A549 (cell line): ENCODE results near the gene SETX. TPM values are rescaled to one million over a fixed set of nuclear protein-coding genes. Genes with fewer than 3 reads are reported as not detected.

Source experiments
- ATAC-seq, 2 experiments: fragments of 200-7000 bp in 1 of 2; fragments of >200 bp in 1 of 2; cut with Nextera tagmentation in 1 of 2; cut with Tn5 transposase in 1 of 2; 3 replicates each; pipeline versions ENCODE4 v1.8.0 to v1.9.1; 2018 to 2020; ENCODE audit warnings: mild to moderate bottlenecking in 1 of 2, moderate library complexity in 1 of 2
- CTCF ChIA-PET: fragments of 300-600 bp; sonication (Branson Sonifier 250); formaldehyde crosslinking; extraction: SDS; loops from one replicate; lab custom pipeline; 2021; ENCODE audit warnings: antibody characterized with exemption, inconsistent platforms; lab: Yijun Ruan, JAX
- POLR2A ChIA-PET: fragments of 350-600 bp; formaldehyde crosslinking; extraction: SDS; loops from one replicate; lab custom pipeline; 2021; ENCODE audit warnings: antibody characterized with exemption, inconsistent platforms; lab: Yijun Ruan, JAX
- DNase-seq, 2 experiments: peaks; one replicate each; pipeline versions ENCODE4 v3.0.0 to v3.0.0-alpha.2; 2011 to 2016; ENCODE audit warnings: low read depth in 1 of 2, low spot score in 1 of 2
- FAIRE-seq: peaks from 2 replicates; lab custom pipeline; 2011; peaks lifted over from hg19 to GRCh38; lab: Jason Lieb, UNC
- H3K27ac ChIP-seq, 2 experiments: fragments of >200 bp; sonication (Bioruptor Twin); formaldehyde crosslinking; 3 replicates each; pipeline ENCODE4 v1.5.1; 2016 to 2017
- H3K4me1 ChIP-seq: fragments of >200 bp; sonication (Bioruptor Twin); formaldehyde crosslinking; 3 replicates; pipeline ENCODE4 v1.6.1; 2016
- H3K4me2 ChIP-seq: fragments of >200 bp; sonication (Bioruptor Twin); formaldehyde crosslinking; 3 replicates; pipeline ENCODE4 v1.6.1; 2016
- H3K4me3 ChIP-seq: fragments of >200 bp; sonication (Bioruptor Twin); formaldehyde crosslinking; 3 replicates; pipeline ENCODE4 v1.5.1; 2016
- H3K9me3 ChIP-seq: fragments of >200 bp; sonication (Bioruptor Twin); formaldehyde crosslinking; 3 replicates; pipeline ENCODE4 v1.6.1; 2016
- BCL3 ChIP-seq: fragments of >200 bp; sonication (Bioruptor Twin); formaldehyde crosslinking; IDR thresholded peaks from 3 replicates; pipeline ENCODE4 v1.6.1; 2016
- CEBPB ChIP-seq, 2 experiments: fragments of >200 bp in 1 of 2; sonication (Bioruptor Twin) in 1 of 2; formaldehyde crosslinking in 1 of 2; IDR thresholded peaks; 2 replicates each; pipeline ENCODE4 v1.6.1; 2012 to 2016
- CHD4 ChIP-seq: fragments of 200-600 bp; sonication (generic); IDR thresholded peaks from 2 replicates; pipeline ENCODE4 v1.6.1; 2016; ENCODE audit warnings: antibody characterized with exemption, mild to moderate bottlenecking, borderline replicate concordance
- EHF ChIP-seq: fragments of 250-450 bp; sonication (Bioruptor Pico); IDR thresholded peaks from 2 replicates; pipeline ENCODE4 v1.5.0; 2020; ENCODE audit warnings: mild to moderate bottlenecking
- EHMT2 ChIP-seq: fragments of 200-600 bp; sonication (generic); IDR thresholded peaks from 2 replicates; pipeline ENCODE4 v1.6.1; 2016; ENCODE audit warnings: antibody characterized with exemption, low read depth, mild to moderate bottlenecking, moderate library complexity
- ELK1 ChIP-seq: fragments of 150-350 bp; IDR thresholded peaks from 2 replicates; pipeline ENCODE4 v1.6.1; 2014; ENCODE audit warnings: low read depth, mild to moderate bottlenecking, low read length
- FOSB ChIP-seq: fragments of 250-450 bp; sonication (Bioruptor Pico); IDR thresholded peaks from 2 replicates; pipeline ENCODE4 v1.5.0; 2020; ENCODE audit warnings: mild to moderate bottlenecking, moderate library complexity
- HEYL ChIP-seq: fragments of 250-450 bp; sonication (Bioruptor Pico); IDR thresholded peaks from 2 replicates; pipeline ENCODE4 v1.8.0; 2021; ENCODE audit warnings: mild to moderate bottlenecking, moderate library complexity
- HOXB13 ChIP-seq: fragments of 250-450 bp; sonication (Bioruptor Pico); IDR thresholded peaks from 2 replicates; pipeline ENCODE4 v1.5.0; 2020; ENCODE audit warnings: low read depth, mild to moderate bottlenecking, moderate library complexity
- HOXB5 ChIP-seq: fragments of 250-450 bp; sonication (Bioruptor Pico); IDR thresholded peaks from 2 replicates; pipeline ENCODE4 v1.5.0; 2020; ENCODE audit warnings: mild to moderate bottlenecking, moderate library complexity
- JUN ChIP-seq, 2 experiments: fragments of >200 bp; sonication (Bioruptor Twin); formaldehyde crosslinking; IDR thresholded peaks; 2 replicates in 1 of 2; 3 replicates in 1 of 2; pipeline ENCODE4 v1.6.1; 2016 to 2017
- JUNB ChIP-seq: fragments of >200 bp; sonication (Bioruptor Twin); formaldehyde crosslinking; IDR thresholded peaks from 2 replicates; pipeline ENCODE4 v1.6.1; 2016
- MYC ChIP-seq: IDR thresholded peaks from 2 replicates; pipeline ENCODE4 v1.6.1; 2012; ENCODE audit warnings: mild to moderate bottlenecking, inconsistent platforms, low read length, improper control_type of control experiment, borderline replicate concordance
- NFE2L2 ChIP-seq: fragments of 150-350 bp; conservative IDR thresholded peaks from 2 replicates; pipeline ENCODE4 v1.6.1; 2014; ENCODE audit warnings: low read length
- NR3C1 ChIP-seq: fragments of >200 bp; sonication (Bioruptor Twin); formaldehyde crosslinking; IDR thresholded peaks from 3 replicates; pipeline ENCODE4 v1.6.1; 2017
- POLR2AphosphoS2 ChIP-seq: conservative IDR thresholded peaks from 2 replicates; pipeline ENCODE4 v1.6.1; 2012; ENCODE audit warnings: low read length, improper control_type of control experiment, inconsistent platforms
- RAD21 ChIP-seq, 2 experiments: fragments of >200 bp in 1 of 2; sonication (Bioruptor Twin) in 1 of 2; formaldehyde crosslinking in 1 of 2; IDR thresholded peaks in 1 of 2; conservative IDR thresholded peaks in 1 of 2; 2 replicates in 1 of 2; 3 replicates in 1 of 2; pipeline ENCODE4 v1.6.1; 2012 to 2018; ENCODE audit warnings: inconsistent platforms in 1 of 2
- RFX5 ChIP-seq: fragments of 450-650 bp; IDR thresholded peaks from 2 replicates; pipeline ENCODE4 v1.7.1; 2014; ENCODE audit warnings: antibody characterized with exemption, mild to moderate bottlenecking, moderate library complexity
- TP53 ChIP-seq: fragments of 250-450 bp; sonication (Bioruptor Pico); IDR thresholded peaks from 2 replicates; pipeline ENCODE4 v1.5.0; 2021; ENCODE audit warnings: mild to moderate bottlenecking, moderate library complexity
- USF2 ChIP-seq: fragments of 450-650 bp; IDR thresholded peaks from 2 replicates; pipeline ENCODE4 v1.6.1; 2014; ENCODE audit warnings: antibody characterized with exemption
- ZFP36 ChIP-seq: fragments of 450-650 bp; IDR thresholded peaks from 2 replicates; pipeline ENCODE4 v1.6.1; 2014; ENCODE audit warnings: borderline replicate concordance; ENCODE audit not compliant: partially characterized antibody
- WGBS: methylation state at CpG from one replicate; pipeline ENCODE4 v1.1.6; 2017; ENCODE audit errors: missing lambda C conversion rate; 5-methylcytosine and 5-hydroxymethylcytosine counted together
- polyA plus RNA-seq, 4 experiments: library from polyadenylated mRNA; depleted of rRNA in 3 of 4; stranded (reverse); fragments of >200 nt; fragmentation: RNase III in 1 of 4; extraction: RNeasy Plus Mini Kit Qiagen cat#74134 plus additional on column Dnase treatment in 1 of 4; gene quantifications; 2 replicates in 3 of 4; 3 replicates in 1 of 4; pipeline ENCODE4 v1.2.3, GENCODE V29; 2011 to 2017
- TF ChIP-seq, protein P1 (sequence below): fragments of 250-450 bp; sonication (Bioruptor Pico); IDR thresholded peaks from 2 replicates; pipeline ENCODE4 v1.5.0; 2021; ENCODE audit warnings: mild to moderate bottlenecking, moderate library complexity, borderline replicate concordance
- TF ChIP-seq, protein P2 (sequence below): fragments of 250-450 bp; sonication (Bioruptor Pico); IDR thresholded peaks from 2 replicates; pipeline ENCODE4 v1.5.0; 2020; ENCODE audit warnings: low read depth, mild to moderate bottlenecking, moderate library complexity
- TF ChIP-seq, protein P3 (sequence below): IDR thresholded peaks from 2 replicates; pipeline ENCODE4 v1.6.1; 2012; ENCODE audit warnings: low read depth, borderline replicate concordance
- TF ChIP-seq, protein P4 (sequence below): IDR thresholded peaks from 2 replicates; pipeline ENCODE4 v1.6.1; 2012

Gene SETX
- polyA plus RNA-seq, 2 of the 4 experiments (the other 2 are of a cell fraction) = 14.7 to 34.3 TPM

DNA sequence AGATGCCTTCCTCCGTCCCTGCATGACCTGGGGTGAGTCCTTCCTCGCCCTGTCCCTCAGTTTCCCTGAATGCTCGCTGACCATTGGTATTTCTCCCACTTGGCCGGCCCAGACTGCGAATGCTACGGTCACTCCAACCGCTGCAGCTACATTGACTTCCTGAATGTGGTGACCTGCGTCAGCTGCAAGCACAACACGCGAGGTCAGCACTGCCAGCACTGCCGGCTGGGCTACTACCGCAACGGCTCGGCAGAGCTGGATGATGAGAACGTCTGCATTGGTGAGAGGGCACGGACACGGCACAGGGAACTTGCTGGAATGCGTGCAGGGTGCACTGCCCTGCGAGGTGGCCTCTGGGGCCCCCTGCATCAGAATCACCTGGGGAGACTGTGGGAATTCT, 115.8 kb downstream of the SETX start (continued):
- no peak for TF ChIP-seq USF2
- no peak for TF ChIP-seq CEBPB (IDR thresholded peaks at IDR 0.05)
- no peak for TF ChIP-seq RFX5
- no peak for TF ChIP-seq TP53 (CRISPR knock-in tag)

DNA sequence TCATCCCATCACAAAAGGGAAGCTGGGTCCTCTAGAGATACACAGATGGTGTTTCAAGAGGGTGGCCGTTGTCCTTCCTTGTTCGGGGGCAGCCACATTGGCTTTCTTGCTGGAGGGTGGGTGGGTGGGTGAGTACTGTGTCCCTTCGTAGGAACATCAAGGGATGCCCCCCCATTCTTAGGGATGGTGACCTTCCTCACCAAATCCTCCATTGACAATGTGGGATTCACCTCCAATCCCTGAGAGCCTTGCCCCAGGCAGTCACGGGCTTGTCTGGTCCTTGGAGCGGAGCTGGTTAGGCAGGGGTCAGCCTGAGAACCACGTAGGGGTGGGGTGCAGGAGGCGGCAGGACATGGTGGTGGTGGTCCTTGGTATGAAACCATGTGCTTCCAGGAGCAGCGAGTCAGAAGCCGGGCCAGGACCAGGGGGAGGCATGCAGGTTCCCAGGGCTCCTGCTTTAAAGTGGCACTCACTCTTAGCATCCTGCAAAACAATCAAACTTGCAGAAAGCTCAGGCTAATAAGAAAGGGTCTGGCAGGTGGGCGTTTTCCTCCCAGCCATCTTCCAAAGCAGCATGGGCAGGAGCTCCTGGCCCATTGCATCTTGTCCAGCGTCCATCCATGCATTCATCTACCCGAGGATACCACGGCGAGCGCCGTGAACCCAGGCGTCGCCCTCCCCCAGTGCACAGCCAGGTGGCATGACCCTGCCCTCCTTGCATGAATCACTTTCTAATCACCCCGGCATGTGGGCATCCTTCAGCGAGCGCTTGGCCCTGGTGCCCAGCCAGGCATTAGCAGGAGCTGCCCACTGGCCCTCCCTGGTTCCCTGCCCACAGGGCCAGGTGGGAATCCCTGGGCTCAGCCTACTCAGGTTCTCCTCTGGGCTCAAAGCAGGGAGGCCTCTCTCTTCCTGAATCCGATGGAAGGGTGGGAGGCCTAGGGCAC, 116.5 kb downstream of the SETX start:
- ChIA-PET CTCF (interaction anchor here (0.7 to 10.6 kb wide), 21 partner anchors 7 to 478 kb away, joined by 3 to 232 read pairs (median 3); partner anchors contain the start of gene NTNG2), POLR2A (no interaction called here)
- no peak for TF ChIP-seq JUN (IDR thresholded peaks at IDR 0.05)
- no peak for TF ChIP-seq HEYL (CRISPR knock-in tag)
- TF ChIP-seq NR3C1 = no peak
- TF ChIP-seq EHMT2 = no peak
- TF ChIP-seq NFE2L2 = no peak
- no peak for TF ChIP-seq FOSB (CRISPR knock-in tag)
- TF ChIP-seq, protein P1, sequence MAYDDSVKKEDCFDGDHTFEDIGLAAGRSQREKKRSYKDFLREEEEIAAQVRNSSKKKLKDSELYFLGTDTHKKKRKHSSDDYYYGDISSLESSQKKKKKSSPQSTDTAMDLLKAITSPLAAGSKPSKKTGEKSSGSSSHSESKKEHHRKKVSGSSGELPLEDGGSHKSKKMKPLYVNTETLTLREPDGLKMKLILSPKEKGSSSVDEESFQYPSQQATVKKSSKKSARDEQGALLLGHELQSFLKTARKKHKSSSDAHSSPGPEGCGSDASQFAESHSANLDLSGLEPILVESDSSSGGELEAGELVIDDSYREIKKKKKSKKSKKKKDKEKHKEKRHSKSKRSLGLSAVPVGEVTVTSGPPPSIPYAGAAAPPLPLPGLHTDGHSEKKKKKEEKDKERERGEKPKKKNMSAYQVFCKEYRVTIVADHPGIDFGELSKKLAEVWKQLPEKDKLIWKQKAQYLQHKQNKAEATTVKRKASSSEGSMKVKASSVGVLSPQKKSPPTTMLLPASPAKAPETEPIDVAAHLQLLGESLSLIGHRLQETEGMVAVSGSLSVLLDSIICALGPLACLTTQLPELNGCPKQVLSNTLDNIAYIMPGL (CRISPR knock-in tag) = no peak
- TF ChIP-seq, protein P2, sequence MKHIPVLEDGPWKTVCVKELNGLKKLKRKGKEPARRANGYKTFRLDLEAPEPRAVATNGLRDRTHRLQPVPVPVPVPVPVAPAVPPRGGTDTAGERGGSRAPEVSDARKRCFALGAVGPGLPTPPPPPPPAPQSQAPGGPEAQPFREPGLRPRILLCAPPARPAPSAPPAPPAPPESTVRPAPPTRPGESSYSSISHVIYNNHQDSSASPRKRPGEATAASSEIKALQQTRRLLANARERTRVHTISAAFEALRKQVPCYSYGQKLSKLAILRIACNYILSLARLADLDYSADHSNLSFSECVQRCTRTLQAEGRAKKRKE (CRISPR knock-in tag) = no peak
- no peak for TF ChIP-seq CHD4
- TF ChIP-seq ELK1 = no peak
- no peak for TF ChIP-seq ZFP36
- no peak for TF ChIP-seq JUNB
- TF ChIP-seq EHF = no peak
- ATAC-seq = no peak
- Histone ChIP-seq H3K4me1 (peaks cover 16% of the 10 kb centered on the region; the same call in 2 of the 3 replicates), H3K4me2 (no peak overlapping the region), H3K27ac (no peak overlapping the region), H3K9me3 (no peaks in the 10 kb centered on the region), H3K4me3 (no peak overlapping the region)
- no peak for DNase-seq
- no peak for FAIRE-seq
- 55% methylated on average over 19 of the region's 22 CpGs for WGBS

DNA sequence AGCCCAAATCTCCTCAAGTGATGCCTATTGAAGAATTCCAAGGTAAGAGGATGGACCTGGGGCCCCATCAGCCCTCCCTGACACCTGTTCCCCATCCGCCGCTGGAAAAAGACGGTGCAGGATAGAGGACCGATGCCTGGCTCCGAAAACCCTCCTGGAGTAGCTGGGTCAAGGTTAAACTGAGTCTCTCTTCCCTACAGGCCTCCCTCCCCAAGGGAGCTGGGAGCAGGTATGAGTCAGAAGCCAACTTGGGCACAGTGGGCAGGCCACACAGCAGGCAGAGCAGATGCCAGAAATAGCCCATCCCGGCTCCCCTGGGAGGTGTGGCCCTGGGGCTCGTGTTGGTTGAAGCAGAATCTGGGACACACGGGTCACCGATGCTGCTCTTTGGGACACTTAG, 117.3 kb downstream of the SETX start:
- Histone ChIP-seq H3K9me3 (no peaks in the 10 kb centered on the region), H3K27ac (no peak overlapping the region), H3K4me3 (no peak overlapping the region), H3K4me1 (peaks cover 13% of the 10 kb centered on the region; the same call in 2 of the 3 replicates), H3K4me2 (0 out of 3 replicates have a peak overlapping the region, but pooled peaks have one; percentile 6)
- POLR2A ChIA-PET = no interaction called here
- WGBS = 43% methylated on average over 9 of the region's 9 CpGs
- ATAC-seq (no peak), FAIRE-seq (no peak), DNase-seq (peak; percentile 23 to 37)
- CTCF ChIA-PET = interaction anchor here (0.8 to 10.6 kb wide), 19 partner anchors 11 to 477 kb away, joined by 3 to 232 read pairs (median 4); partner anchors contain the start of gene NTNG2
- TF ChIP-seq, protein P3, sequence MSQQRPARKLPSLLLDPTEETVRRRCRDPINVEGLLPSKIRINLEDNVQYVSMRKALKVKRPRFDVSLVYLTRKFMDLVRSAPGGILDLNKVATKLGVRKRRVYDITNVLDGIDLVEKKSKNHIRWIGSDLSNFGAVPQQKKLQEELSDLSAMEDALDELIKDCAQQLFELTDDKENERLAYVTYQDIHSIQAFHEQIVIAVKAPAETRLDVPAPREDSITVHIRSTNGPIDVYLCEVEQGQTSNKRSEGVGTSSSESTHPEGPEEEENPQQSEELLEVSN = no peak
- no peak for TF ChIP-seq RAD21 (conservative IDR thresholded peaks at IDR 0.05 in 1 of 2, IDR thresholded peaks at IDR 0.05 in 1 of 2)
- no peak for TF ChIP-seq USF2
- TF ChIP-seq POLR2AphosphoS2 = no peak
- TF ChIP-seq HOXB13 = no peak
- no peak for TF ChIP-seq HOXB5
- no peak for TF ChIP-seq TP53 (CRISPR knock-in tag)
- TF ChIP-seq BCL3 = no peak
- TF ChIP-seq, protein P4, sequence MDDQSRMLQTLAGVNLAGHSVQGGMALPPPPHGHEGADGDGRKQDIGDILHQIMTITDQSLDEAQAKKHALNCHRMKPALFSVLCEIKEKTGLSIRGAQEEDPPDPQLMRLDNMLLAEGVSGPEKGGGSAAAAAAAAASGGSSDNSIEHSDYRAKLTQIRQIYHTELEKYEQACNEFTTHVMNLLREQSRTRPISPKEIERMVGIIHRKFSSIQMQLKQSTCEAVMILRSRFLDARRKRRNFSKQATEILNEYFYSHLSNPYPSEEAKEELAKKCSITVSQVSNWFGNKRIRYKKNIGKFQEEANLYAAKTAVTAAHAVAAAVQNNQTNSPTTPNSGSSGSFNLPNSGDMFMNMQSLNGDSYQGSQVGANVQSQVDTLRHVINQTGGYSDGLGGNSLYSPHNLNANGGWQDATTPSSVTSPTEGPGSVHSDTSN = no peak
- no peak for TF ChIP-seq MYC
